Measurements from ENCODE around the gene FAM219A. TPM values are rescaled to one million over a fixed set of nuclear protein-coding genes. Genes with fewer than 3 reads are reported as not detected.
A peak's percentile ranks its signal among the peaks of the same experiment; 100 is the strongest.

Gene FAM219A
- total RNA-seq, 2 donors from 2014 or later, result 9.8 to 15.0 TPM

GRCh38 chr9:34399729-34400128, 58.6 kb downstream of the FAM219A start:
- DNase-seq (ENCODE audit: low spot score in 2 of 2), result no peak
- no peak overlapping the region for H3K27ac Mint-ChIP-seq
- ATAC-seq, result no peak
- no peaks in the 10 kb centered on the region for H3K36me3 Mint-ChIP-seq
- no peaks in the 10 kb centered on the region for H3K9me3 Mint-ChIP-seq

- no peak overlapping the region for H3K27ac Mint-ChIP-seq
- ATAC-seq (no peak), DNase-seq (ENCODE audit: low spot score in 2 of 2) (no peak)
- H3K9me3 Mint-ChIP-seq, result no peaks in the 10 kb centered on the region
- H3K36me3 Mint-ChIP-seq, result no peaks in the 10 kb centered on the region
Observed at GRCh38 chr9:34398875-34399274, 59.5 kb downstream of the FAM219A start.

GRCh38 chr9:34396276-34397214, 61.8 kb downstream of the FAM219A start:
- Mint-ChIP-seq H3K36me3 (no peaks in the 10 kb centered on the region), H3K27ac (no peak overlapping the region), H3K9me3 (no peaks in the 10 kb centered on the region)
- ATAC-seq (no peak), DNase-seq (ENCODE audit: low spot score in 2 of 2) (no peak)

- Mint-ChIP-seq H3K36me3 (no peaks in the 10 kb centered on the region), H3K27ac (no peak overlapping the region), H3K9me3 (no peaks in the 10 kb centered on the region)
- ATAC-seq, result no peak
- DNase-seq (ENCODE audit: low spot score in 2 of 2), result no peak
Observed at GRCh38 chr9:34392511-34392910, 65.9 kb downstream of the FAM219A start.

GRCh38 chr9:34387239-34387638, 71.1 kb downstream of the FAM219A start:
- Mint-ChIP-seq H3K27ac (no peak overlapping the region), H3K9me3 (no peaks in the 10 kb centered on the region), H3K36me3 (no peaks in the 10 kb centered on the region)
- ATAC-seq (no peak), DNase-seq (ENCODE audit: low spot score in 2 of 2) (no peak)

GRCh38 chr9:34386656-34387055, 71.7 kb downstream of the FAM219A start:
- ATAC-seq (no peak), DNase-seq (ENCODE audit: low spot score in 2 of 2) (no peak)
- Mint-ChIP-seq H3K9me3 (no peaks in the 10 kb centered on the region), H3K36me3 (no peaks in the 10 kb centered on the region), H3K27ac (no peak overlapping the region)

GRCh38 chr9:34385561-34386230, 72.7 kb downstream of the FAM219A start:
- no peaks in the 10 kb centered on the region for H3K9me3 Mint-ChIP-seq
- H3K27ac Mint-ChIP-seq, result no peak overlapping the region
- ATAC-seq, result no peak
- H3K36me3 Mint-ChIP-seq, result no peaks in the 10 kb centered on the region
- DNase-seq (ENCODE audit: low spot score in 2 of 2), result no peak

GRCh38 chr9:34384368-34385165, 73.8 kb downstream of the FAM219A start:
- Mint-ChIP-seq H3K27ac (no peak overlapping the region), H3K36me3 (no peaks in the 10 kb centered on the region), H3K9me3 (no peaks in the 10 kb centered on the region)
- ATAC-seq (no peak), DNase-seq (ENCODE audit: low spot score in 2 of 2) (no peak)

- H3K9me3 Mint-ChIP-seq, result no peaks in the 10 kb centered on the region
- ATAC-seq (no peak), DNase-seq (ENCODE audit: low spot score in 2 of 2) (no peak)
- no peak overlapping the region for H3K27ac Mint-ChIP-seq
- H3K36me3 Mint-ChIP-seq, result no peaks in the 10 kb centered on the region
Observed at GRCh38 chr9:34383904-34384303, 74.5 kb downstream of the FAM219A start.

GRCh38 chr9:34382879-34383278, 75.5 kb downstream of the FAM219A start:
- ATAC-seq, result no peak
- Mint-ChIP-seq H3K36me3 (no peaks in the 10 kb centered on the region), H3K9me3 (no peaks in the 10 kb centered on the region), H3K27ac (peak overlapping the region in 1 of 2 donors; percentile 58)
- no peak for DNase-seq (ENCODE audit: low spot score in 2 of 2)

GRCh38 chr9:34382054-34382453, 76.3 kb downstream of the FAM219A start:
- DNase-seq (ENCODE audit: low spot score in 2 of 2) (no peak), ATAC-seq (no peak)
- no peaks in the 10 kb centered on the region for H3K36me3 Mint-ChIP-seq
- H3K9me3 Mint-ChIP-seq, result no peaks in the 10 kb centered on the region
- H3K27ac Mint-ChIP-seq, result no peak overlapping the region

GRCh38 chr9:34381323-34381722, 77.0 kb downstream of the FAM219A start:
- ATAC-seq (no peak), DNase-seq (ENCODE audit: low spot score in 2 of 2) (no peak)
- H3K36me3 Mint-ChIP-seq, result no peaks in the 10 kb centered on the region
- H3K27ac Mint-ChIP-seq, result peak overlapping the region in 1 of 2 donors; percentile 34
- H3K9me3 Mint-ChIP-seq, result no peaks in the 10 kb centered on the region

GRCh38 chr9:34380511-34381315, 77.7 kb downstream of the FAM219A start:
- H3K27ac Mint-ChIP-seq, result peak overlapping the region; percentile 34 to 46
- no peaks in the 10 kb centered on the region for H3K9me3 Mint-ChIP-seq
- no peaks in the 10 kb centered on the region for H3K36me3 Mint-ChIP-seq
- ATAC-seq (peak; percentile 52 to 62), DNase-seq (ENCODE audit: low spot score in 2 of 2) (peak; percentile 74 to 77)

GRCh38 chr9:34380034-34380510, 78.3 kb downstream of the FAM219A start:
- DNase-seq (ENCODE audit: low spot score in 2 of 2) (peak in 1 of 2 donors; percentile 52), ATAC-seq (no peak)
- H3K27ac Mint-ChIP-seq, result peak overlapping the region in 1 of 2 donors; percentile 46
- H3K9me3 Mint-ChIP-seq, result no peaks in the 10 kb centered on the region
- no peaks in the 10 kb centered on the region for H3K36me3 Mint-ChIP-seq

GRCh38 chr9:34379334-34380033, 78.9 kb downstream of the FAM219A start:
- peak; percentile 39 to 42 for ATAC-seq
- peak; percentile 80 to 96 for DNase-seq (ENCODE audit: low spot score in 2 of 2)
- H3K9me3 Mint-ChIP-seq, result no peaks in the 10 kb centered on the region
- peak overlapping the region in 1 of 2 donors; percentile 87 for H3K27ac Mint-ChIP-seq
- no peaks in the 10 kb centered on the region for H3K36me3 Mint-ChIP-seq
